HG02759 (cell line): ENCODE data around the gene COL9A3.

ENCODE experiments used
- ATAC-seq: cut with Tn5 transposase; IDR thresholded peaks from one replicate; pipeline ENCODE4 v1.9.1; 2021; ENCODE audit warnings: mild to moderate bottlenecking, moderate library complexity; ENCODE audit not compliant: unreplicated experiment

COL9A3 gene

DNA sequence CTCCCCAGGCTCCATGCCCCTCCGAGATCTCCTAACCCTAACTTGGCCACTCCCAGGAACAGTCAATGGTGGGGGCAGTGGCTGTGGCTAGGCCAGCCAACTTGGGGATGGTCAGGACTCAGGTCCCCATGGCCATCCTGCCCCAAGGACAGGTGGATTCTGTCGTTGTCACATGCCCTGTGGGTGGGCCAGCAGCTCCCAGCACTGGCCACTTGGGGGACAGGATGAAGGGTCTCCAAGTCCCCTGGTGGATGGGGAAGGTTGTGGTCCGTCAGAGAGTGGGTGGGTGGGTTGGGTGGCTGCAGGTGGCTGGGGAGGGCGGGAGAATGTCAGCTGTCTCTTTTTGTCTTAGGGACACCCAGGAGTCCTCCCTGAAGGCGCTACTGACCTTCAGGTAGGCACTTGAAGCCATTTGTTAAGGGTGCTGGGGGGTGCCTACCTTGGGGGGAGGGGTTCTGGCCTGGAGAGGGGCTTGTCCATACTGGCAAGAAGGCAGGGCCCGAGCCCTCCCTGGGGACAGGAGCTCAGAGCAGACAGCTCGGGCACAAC, 5.5 kb downstream of the COL9A3 start:
- no peak for ATAC-seq

DNA sequence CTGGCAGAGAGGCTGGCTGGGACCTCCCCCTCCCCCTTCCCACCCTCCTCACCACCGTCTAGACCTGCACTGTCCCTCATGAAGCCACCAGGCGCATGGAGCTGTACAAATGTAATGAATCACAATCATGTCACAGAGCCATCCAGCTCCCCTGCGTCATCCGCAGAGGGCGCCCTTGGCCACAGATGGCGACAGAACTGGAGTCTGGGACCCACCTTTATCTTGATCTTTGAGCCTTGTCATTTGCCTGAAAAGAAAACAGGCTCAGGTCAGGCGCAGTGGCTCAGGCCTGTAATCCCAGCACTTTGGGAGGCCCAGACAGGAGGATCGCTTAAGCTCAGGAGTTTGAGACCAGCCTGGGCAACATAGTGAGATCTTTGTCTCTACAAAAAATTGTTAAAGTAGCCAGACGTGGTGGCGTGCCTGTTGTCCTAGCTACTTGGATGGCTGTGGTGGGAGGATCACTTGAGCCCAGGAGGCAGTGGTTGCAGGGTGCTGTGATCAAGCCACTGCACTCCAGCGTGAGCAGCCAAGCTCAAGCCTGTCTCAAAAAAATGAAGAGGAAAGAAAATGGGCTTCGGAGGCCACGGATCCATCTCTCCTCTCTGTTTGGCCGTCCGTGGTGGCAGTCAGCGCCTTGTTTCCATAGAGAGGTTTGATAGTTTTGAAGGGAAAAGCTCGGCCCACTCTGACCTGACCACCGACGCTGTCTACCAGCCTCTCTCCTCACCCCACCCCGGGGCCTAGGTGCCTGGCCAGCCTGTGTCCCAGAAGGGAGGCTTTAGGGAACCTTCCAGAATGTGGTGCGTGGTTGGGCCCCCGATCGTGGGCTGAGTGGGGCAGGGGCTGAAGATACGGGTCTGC, 6.2 kb downstream of the COL9A3 start:
- peak; percentile 33 for ATAC-seq

DNA sequence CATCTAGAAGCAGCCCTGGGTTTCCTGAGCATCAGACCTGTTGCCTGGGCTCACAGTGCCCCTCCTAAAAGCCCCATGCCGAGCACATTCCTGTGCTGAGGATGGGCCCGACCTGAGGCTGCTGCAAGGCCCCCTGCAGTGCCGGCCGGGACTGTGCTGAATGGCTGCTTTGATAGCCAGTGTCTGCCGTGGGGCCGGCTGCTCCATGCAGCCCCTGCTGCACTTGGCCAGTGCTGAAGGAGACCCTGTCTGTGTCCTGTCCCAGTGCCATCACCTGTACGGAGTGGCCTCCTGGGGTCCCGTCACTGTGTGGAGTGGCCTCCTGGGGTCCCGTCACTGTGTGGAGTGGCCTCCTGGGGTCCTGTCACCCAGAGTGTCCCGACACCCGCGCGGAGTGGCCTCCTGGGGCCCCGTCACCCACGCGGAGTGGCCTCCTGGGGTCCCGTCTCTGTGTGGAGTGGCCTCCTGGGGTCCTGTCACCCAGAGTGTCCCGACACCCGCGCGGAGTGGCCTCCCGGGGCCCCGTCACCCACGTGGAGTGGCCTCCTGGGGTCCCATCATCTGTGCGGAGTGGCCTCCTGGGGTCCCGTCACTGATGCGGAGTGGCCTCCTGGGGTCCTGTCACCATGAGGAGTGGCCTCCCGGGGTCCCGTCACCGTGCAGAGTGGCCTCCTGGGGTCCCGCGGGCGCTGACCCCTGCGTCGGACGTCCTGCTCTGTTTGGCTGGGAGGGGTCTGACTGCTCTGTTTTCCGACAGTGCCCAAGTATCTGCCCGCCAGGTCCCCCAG, 7.0 kb downstream of the COL9A3 start:
- no peak for ATAC-seq

DNA sequence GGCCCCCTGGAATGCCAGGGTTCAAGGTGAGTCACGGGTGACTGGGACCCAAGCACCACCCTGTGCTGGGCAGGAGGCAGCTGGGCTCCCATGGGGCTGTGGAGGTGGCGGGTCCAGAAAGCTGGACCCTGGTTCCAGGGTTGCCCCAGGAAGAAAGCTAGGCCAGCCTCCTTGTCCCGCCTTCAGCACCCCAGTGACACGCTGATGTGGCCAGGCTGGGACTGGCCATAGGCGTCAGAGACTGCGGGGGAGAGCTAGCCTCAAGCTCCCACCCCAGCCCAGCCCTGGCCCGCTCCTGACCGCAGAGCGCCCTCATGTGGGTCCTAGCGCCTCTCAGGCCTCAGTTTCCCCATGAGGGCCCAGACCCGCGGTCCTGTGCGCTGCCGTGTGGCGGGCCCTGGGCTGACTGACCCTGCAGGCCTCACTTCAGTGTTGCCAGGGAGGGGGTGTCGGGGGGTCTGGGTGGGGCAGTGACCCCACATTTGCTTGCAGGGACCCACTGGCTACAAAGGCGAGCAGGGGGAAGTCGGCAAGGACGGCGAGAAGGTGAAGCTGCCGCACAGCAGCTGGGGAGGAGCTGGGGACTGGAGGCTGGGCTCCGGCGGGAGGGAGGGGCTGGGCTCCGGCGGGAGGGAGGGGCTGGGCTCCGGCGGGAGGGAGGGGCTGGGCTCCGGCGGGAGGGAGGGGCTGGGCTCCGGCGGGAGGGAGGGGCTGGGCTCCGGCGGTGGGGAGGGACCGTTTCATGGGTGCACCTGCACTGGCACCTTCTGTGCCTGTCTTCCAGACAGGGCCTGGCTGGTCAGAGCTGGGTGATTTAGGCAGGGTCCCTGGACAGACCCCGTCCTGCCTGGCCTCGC, 7.9 kb downstream of the COL9A3 start:
- ATAC-seq: no peak

DNA sequence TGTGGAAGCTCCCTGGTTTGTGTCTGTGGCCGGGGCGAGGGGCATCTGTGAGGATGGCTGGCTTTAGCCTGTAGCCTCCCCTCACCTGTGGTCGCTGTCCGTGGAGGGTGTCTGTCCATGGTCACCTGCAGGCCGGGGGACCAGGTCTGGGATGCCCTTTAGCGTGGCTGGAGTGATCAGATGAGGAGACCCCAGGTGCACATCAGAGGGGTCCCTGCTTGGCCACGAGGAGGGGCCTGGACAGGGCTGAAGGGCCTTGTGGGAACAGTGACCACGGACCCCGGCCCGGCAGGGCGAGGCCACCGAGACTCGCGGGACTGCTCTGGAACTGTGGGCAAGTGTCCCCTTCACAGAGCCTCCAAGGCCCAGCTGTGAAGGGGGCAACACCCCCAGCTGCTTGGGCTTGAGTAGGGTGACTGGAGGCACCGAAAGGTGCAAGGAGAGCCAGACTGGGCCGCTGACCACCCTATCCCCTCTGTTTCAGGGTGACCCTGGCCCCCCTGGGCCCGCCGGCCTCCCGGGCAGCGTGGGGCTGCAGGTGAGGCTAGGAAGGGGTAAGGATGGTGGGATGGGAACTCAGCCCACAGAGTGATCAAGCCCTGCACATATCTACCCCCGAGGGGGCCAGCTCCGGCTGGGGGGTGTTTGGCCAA, 8.6 kb downstream of the COL9A3 start:
- ATAC-seq: no peak

DNA sequence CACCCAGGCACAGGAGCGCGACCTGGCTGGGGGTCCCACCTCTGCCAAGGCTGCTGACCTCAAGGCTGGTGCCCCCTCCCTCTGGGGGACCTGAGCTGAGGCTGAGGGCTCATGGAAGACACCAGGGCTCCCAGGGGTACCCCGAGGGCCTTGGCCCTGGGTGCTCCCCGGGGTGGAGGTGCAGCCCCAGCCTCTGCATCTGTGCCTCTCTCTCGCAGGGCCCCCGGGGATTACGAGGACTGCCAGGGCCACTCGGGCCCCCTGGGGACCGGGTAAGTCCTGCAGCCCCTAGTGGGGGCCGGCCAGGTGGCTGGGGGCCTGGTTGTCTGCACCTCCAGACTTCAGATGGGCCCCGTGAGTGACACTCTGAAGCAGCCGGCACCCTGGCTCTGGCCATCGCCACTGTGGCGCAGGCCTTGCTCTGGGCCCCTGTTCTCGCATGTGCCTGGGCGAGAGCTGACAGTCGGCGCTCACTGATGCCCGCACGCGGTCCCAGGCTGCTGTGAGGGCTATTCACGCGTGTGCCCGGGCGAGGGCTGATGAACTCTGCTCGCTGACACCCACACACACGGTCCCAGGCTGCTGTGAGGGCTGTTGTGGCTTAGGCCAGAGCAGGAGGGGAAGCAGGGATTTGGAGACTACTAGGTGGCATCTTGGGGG, 9.3 kb downstream of the COL9A3 start:
- ATAC-seq: no peak

DNA sequence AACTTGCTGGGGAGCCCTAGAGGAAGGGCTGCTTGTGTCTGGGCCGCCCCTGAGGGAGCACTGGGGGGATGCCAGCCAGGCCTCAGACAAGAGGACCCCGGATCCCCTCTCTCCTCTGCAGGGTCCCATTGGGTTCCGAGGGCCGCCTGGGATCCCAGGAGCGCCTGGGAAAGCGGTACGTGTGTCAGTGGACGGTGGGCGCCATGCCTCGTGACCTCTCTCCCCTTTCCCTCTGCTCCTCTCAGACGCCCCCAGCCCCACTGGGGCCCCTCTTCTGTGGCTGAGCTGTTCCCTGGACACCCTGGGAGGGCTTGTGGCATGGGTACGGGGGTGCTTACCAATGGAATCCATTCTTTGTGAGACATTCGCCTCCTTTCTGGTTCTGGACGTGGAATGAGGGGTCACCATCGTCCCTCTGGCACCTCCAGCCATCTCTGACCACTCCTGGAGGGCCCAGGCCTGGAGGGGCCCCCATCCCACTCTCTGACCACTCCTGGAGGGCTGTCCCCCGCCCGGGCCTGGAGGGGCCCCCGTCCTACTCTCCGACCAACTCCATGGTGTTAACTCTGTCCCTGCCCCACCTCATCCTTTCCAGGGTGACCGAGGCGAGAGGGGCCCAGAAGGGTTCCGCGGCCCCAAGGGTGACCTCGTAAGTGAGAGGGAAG, 9.9 kb downstream of the COL9A3 start:
- ATAC-seq: no peak

DNA sequence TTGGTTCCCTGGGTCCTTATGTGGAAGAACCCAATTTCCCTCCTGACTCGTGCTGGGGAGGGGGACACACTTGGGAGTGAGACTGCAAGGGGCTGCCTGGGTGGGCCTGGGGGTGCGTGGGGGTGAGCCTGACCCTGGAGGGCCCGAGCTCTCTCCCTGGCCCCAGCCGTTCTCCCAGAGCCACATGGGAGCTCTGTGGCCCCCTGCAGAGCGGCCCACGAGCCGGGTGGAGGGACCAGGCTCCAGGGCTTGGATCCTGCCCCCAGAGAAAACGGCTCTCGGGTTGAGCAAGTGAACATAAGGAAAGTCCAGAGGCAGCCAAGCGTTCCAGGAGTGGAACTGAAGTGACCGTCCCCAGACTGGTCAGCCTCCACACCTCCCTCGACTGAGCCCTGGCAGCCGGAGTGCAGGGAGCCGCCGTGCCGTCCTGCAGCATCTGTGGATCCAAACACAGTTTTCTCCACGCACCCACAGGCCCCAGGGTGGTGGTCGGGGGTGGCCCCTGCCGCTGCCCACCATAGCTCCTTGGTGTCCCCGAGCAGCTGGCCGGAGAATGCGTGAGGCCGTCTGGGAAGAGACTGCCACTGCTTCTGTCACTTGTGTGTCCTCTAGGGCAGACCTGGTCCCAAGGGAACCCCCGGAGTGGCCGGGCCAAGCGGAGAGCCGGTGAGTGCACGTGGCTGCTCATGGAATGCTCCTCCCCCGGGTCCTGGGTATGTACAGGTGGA, 10.6 kb downstream of the COL9A3 start:
- no peak for ATAC-seq

DNA sequence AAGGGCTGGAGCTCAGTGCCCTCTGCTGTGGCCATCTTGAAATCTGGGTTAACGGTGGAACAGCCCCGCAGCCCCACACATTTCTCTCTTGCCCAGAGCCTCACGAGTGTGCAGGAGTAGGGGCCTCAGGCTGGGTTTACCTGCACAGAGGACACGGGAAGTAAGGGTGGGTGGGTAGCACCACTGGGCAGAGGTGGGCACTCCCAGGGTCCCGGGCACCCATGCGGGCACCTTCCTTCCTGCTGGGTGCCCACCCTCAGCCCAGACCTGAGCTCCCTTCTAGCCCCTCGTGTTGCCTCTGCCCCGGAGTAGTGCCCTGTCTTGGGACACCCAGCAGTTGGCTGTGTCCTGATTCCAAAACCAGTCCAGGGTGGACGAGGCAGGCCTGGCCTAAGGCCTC, 11.2 kb downstream of the COL9A3 start:
- ATAC-seq: no peak

DNA sequence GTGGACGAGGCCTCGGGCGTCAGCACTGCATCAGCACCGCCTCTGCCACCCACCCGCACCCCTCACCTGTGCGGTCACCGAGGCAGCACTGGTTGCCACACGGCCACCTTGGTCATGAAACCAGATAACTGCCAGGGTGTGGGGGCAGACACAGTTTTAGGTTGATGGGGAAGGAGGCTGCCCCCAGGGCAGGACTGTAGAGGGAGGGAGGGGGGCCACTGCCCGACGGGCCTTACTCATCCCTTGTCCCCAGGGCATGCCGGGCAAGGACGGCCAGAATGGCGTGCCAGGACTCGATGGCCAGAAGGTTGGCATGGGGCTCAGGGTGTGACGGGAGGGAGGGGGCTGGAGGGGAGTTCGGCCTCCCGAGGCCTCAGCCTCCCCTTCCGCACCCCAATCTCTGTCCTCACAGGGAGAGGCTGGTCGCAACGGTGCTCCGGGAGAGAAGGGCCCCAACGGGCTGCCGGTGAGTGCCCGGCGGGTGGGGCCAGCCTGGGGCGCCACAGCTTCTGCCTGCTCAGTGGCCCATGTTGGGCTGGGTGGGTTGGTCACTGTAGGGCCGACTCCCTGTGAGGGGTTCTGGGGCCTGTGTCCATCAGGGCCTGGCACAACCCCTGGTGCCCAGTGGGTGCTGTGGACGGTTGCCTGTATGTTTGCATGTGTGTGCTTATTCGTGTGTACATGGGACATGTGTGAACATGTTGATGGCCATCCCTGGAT, 11.8 kb downstream of the COL9A3 start:
- no peak for ATAC-seq

DNA sequence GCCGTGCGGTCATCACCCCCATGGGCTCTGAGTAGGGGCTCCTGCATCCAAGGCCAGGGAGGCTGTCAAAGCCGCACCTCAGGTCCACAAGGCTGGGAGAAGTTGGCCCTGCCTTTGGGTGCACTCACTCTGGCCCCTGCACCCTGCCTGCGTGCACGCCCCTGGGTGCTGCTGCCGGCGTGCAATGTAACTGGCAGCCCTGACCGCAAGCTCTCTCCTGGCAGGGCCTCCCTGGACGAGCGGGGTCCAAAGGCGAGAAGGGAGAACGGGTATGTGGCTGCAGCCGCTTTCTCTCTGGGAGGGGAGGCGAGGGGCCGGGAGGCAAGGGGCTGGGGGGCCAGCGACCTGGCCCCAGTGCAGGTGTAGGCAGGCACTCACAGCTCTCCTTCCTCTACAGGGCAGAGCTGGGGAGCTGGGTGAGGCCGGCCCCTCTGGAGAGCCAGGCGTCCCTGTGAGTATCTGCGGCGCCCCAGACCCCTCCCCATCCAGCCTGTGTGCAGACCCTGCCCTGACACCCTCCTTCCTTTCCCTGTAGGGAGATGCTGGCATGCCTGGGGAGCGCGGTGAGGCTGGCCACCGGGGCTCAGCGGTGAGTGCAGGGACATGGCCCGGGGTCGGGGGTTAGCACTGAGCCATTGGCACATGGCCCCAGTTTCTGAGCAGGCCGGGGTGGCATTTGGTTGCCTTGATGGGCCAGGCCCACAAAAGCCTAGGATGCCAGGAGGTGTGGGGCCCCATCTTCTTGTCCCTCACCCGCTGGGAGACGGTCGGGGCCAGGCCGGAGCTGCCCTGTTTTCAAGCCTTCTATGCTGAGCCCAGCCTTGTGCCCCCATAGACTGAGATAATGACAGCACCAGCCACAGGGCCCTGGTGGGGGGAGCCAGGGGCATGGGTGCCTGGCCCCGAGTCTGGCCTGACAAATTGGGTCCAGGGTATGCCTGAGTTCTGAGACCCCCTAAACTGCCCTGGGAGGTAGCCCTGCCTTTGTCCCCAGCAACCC, 12.7 kb downstream of the COL9A3 start:
- ATAC-seq: no peak

DNA sequence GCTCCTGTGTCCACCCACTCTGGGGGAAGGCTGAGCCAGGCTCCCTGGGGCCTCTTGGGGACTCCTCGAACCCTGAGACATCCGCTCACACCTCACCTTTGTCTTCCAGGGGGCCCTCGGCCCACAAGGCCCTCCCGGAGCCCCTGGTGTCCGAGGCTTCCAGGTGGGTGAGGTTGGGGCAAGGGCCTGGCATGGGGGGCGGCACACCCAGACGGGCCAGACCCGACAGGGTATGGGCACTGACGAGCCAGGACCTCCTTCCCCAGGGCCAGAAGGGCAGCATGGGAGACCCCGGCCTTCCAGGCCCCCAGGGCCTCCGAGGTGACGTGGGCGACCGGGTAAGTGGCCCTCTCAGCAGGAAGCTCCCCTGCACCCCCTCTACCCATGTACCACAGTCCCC, 13.4 kb downstream of the COL9A3 start:
- no peak for ATAC-seq

DNA sequence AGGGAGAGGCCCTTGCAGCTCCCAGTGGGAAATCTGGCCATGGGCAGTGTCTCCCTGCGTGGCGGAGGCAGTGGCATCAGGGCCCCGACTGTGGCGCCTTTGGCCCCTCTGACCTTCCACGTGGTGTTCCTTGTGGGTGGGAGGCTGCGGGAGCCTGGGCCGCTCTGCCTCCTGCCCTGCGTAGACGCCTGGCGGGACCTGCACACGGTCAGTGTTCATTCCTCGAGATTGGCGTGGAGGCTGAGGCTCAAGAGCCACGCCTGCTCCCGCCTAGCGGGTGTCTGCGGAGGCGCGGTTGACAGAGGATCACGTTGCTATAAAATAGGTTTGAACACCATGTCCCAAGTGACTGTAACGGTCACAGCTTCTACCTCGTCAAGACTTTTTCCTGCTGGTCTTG, 14.0 kb downstream of the COL9A3 start:
- ATAC-seq: no peak

DNA sequence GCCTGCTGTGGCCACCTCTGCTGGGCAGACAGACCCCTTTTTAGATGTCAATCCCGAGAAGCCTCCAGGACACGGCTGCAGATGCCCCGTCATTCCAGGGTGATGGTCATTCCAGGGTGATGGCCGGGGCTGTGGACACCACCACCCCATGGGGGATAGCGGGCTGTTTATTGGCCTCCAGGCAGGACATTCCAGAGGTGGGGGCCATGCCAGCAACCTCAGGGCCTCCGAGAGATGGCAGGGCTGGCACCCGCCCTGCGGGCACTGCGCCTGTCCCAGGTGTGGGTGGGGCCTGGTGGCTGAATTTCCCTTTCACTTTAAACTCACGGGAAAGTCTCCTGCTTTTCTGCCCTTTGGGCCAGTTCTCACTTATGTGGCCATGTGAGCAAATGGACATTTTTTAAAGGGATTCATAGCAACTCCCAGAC, 14.5 kb downstream of the COL9A3 start:
- no peak for ATAC-seq

DNA sequence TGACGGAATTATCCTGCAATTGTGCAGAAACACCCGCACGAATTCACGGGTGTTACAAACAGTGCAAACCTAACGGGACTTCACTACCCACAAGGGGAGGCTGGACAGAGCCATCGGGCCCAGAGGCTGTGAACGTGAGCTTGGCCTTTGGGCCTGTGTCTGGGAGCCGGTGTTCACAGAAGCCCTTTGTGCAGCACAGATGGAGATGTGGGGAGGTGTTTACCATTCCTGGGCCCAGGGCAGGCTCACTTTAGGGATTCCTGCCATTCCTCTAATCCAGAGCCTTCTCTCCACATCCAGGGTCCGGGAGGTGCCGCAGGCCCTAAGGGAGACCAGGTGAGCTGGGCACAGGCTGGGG, 15.0 kb downstream of the COL9A3 start:
- no peak for ATAC-seq

DNA sequence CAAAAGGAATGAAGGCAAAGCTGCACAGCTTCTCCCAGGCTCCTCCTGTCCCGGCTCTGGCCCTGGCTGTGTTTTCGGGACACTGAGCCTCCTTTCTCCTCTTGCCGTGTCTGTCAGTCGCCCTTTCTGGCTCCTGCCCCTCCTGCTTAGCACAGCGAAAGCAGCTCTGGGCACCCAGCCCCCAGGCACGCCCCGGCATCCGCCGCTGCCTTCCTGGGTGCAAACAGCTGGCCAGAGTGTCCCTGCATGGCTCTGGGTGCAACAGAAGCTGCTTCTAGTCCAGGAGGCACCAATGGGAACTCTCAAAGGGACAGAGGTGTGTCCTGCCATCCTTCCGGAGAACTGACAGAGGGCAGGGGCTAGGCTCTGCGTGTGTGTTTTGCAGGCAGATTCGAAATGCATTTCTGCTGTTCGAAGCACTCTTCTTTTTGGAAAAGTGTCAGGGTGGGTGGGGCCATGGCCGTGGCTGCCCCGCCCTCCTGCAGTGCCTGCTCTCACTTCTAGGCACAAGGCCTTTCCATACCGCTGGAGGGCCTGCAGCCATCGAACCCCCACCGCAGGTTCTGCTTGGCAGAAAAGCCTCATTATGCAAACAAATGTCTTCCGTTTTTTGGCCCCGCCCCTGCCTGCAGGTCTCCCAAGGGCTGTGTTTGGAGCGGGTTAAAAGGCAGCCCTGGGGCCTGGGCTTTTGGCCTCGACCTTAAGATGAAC, 15.5 kb downstream of the COL9A3 start:
- peak; percentile 63 for ATAC-seq
